Endothelial cell of umbilical vein (primary cell): Measurements from ENCODE around the gene COPB1. TPM values are rescaled to one million over a fixed set of nuclear protein-coding genes. Genes with fewer than 3 reads are reported as not detected.

ENCODE experiments used
- BruUV-seq: library from RNA; stranded (reverse); fragments of 400-500 nt; replicated peaks from 2 replicates; lab custom pipeline; 2021; lab: Mats Ljungman, UMichigan
- CTCF ChIA-PET: fragments of 300-600, 350-600 bp; sonication (Branson Sonifier 250); formaldehyde crosslinking; loops from one replicate; lab custom pipeline; 2021; ENCODE audit warnings: antibody characterized with exemption, inconsistent platforms; lab: Charles Lee
- POLR2A ChIA-PET: fragments of 300-600, 350-600 bp; sonication (Branson Sonifier 250); formaldehyde crosslinking; loops from one replicate; lab custom pipeline; 2021; ENCODE audit warnings: antibody characterized with exemption, inconsistent platforms; lab: Charles Lee
- DNase-seq: peaks from one replicate; pipeline ENCODE4 v3.0.0-alpha.2; 2011; ENCODE audit warnings: low read depth, low spot score
- FAIRE-seq: peaks from 2 replicates; lab custom pipeline; 2011; peaks lifted over from hg19 to GRCh38; lab: Jason Lieb, UNC
- H2AFZ ChIP-seq: 2 replicates; pipeline ENCODE4 v1.6.0; 2012; ENCODE audit warnings: low read depth, low read length, control low read depth, inconsistent platforms
- H3K27ac ChIP-seq: 2 replicates; pipeline ENCODE4 v1.5.1; 2011; ENCODE audit warnings: low read depth, mild to moderate bottlenecking, control low read depth, low read length, moderate library complexity; ENCODE audit not compliant: insufficient read depth
- H3K27me3 ChIP-seq, 2 experiments: 2 replicates each; pipeline versions ENCODE4 v1.6.0 to v1.6.1; 2011; ENCODE audit warnings: low read length in 2 of 2, mixed read lengths in 1 of 2; ENCODE audit not compliant: control insufficient read depth in 2 of 2, insufficient read depth in 2 of 2
- H3K36me3 ChIP-seq, 2 experiments: 2 replicates in 1 of 2; 3 replicates in 1 of 2; pipeline ENCODE4 v1.5.1; 2011; ENCODE audit warnings: low read length in 2 of 2, mild to moderate bottlenecking in 1 of 2, moderate library complexity in 1 of 2; ENCODE audit not compliant: control insufficient read depth in 2 of 2, insufficient read depth in 2 of 2; ENCODE audit errors: extremely low read depth in 1 of 2
- H3K4me1 ChIP-seq: 3 replicates; pipeline ENCODE4 v1.5.1; 2011; ENCODE audit warnings: mild to moderate bottlenecking, low read length; ENCODE audit not compliant: control insufficient read depth, insufficient read depth; ENCODE audit errors: extremely low read depth
- H3K4me2 ChIP-seq: 2 replicates; pipeline ENCODE4 v1.6.1; 2011; ENCODE audit warnings: low read length, control low read depth, mixed read lengths; ENCODE audit not compliant: insufficient read depth
- H3K4me3 ChIP-seq, 3 experiments: fragments of 200-600 bp in 1 of 3; sonication (generic), shearing (Covaris generic) in 1 of 3; replicated peaks in 1 of 3; 2 replicates each; pipeline ENCODE4 v1.5.1; 2011 to 2016; ENCODE audit warnings: control low read depth in 3 of 3, low read length in 3 of 3, mild to moderate bottlenecking in 2 of 3, inconsistent platforms in 1 of 3, low read depth in 1 of 3, moderate library complexity in 1 of 3; ENCODE audit not compliant: insufficient read depth in 1 of 3
- H3K79me2 ChIP-seq: 2 replicates; pipeline ENCODE4 v1.6.0; 2012; ENCODE audit warnings: low read length, inconsistent platforms; ENCODE audit not compliant: control insufficient read depth, insufficient read depth
- H3K9ac ChIP-seq: replicated peaks from 2 replicates; pipeline ENCODE3; 2011; ENCODE audit warnings: low read length, control low read depth; ENCODE audit not compliant: insufficient read depth; ENCODE audit errors: extremely low read depth
- H3K9me1 ChIP-seq: replicated peaks from 3 replicates; pipeline ENCODE4 v1.6.0; 2011; ENCODE audit warnings: mild to moderate bottlenecking, low read length; ENCODE audit not compliant: control insufficient read depth, insufficient read depth; ENCODE audit errors: extremely low read depth
- H3K9me3 ChIP-seq: replicated peaks from 2 replicates; pipeline ENCODE4 v1.5.1; 2012; ENCODE audit warnings: low read length, inconsistent platforms; ENCODE audit not compliant: control insufficient read depth, insufficient read depth
- H4K20me1 ChIP-seq: replicated peaks from 2 replicates; pipeline ENCODE3; 2011; ENCODE audit warnings: mild to moderate bottlenecking, low read length; ENCODE audit not compliant: control insufficient read depth, insufficient read depth; ENCODE audit errors: extremely low read depth
- CTCF ChIP-seq, 2 donors: IDR thresholded peaks; 1 replicate in 1 of 2; 2 replicates in 1 of 2; pipeline ENCODE4 v1.5.1; 2011; ENCODE audit warnings: low read length in 2 of 2, mild to moderate bottlenecking in 2 of 2, moderate library complexity in 2 of 2, control low read depth in 1 of 2, inconsistent platforms in 1 of 2, low read depth in 1 of 2; ENCODE audit not compliant: insufficient read depth in 1 of 2; ENCODE audit errors: extremely low read depth in 1 of 2
- EZH2 ChIP-seq: IDR thresholded peaks from 2 replicates; pipeline ENCODE4 v1.6.1; 2012; ENCODE audit warnings: borderline replicate concordance, low read depth, mild to moderate bottlenecking, moderate library complexity, low read length, inconsistent platforms; ENCODE audit not compliant: severe bottlenecking
- FOS ChIP-seq: IDR thresholded peaks from 2 replicates; pipeline ENCODE4 v1.6.1; 2011; ENCODE audit warnings: mild to moderate bottlenecking, low read length, moderate library complexity, borderline replicate concordance; ENCODE audit not compliant: insufficient read depth
- GATA2 ChIP-seq: IDR thresholded peaks from 2 replicates; pipeline ENCODE4 v1.7.0; 2011; ENCODE audit warnings: low read depth, mild to moderate bottlenecking, moderate library complexity, mixed read lengths, low read length; ENCODE audit not compliant: insufficient read length, insufficient read depth
- JUN ChIP-seq: IDR thresholded peaks from 2 replicates; pipeline ENCODE4 v1.6.1; 2011; ENCODE audit warnings: borderline replicate concordance, low read depth; ENCODE audit not compliant: insufficient read length, insufficient read depth
- MAX ChIP-seq: IDR thresholded peaks from 2 replicates; pipeline ENCODE4 v1.6.1; 2011; ENCODE audit not compliant: insufficient read depth, insufficient read length
- MYC ChIP-seq: IDR thresholded peaks from one replicate; pipeline ENCODE4 v1.6.1; 2011; ENCODE audit warnings: mild to moderate bottlenecking, low read depth, low read length
- POLR2A ChIP-seq: IDR thresholded peaks from 2 replicates; pipeline ENCODE4 v1.6.1; 2012; ENCODE audit warnings: low read depth, mild to moderate bottlenecking, control low read depth, low read length
- POLR2AphosphoS5 ChIP-seq: IDR thresholded peaks from 2 replicates; pipeline ENCODE4 v1.6.1; 2012; ENCODE audit warnings: low read depth, mild to moderate bottlenecking, control low read depth, low read length, moderate library complexity; ENCODE audit not compliant: insufficient read depth
- dilution Hi-C: fragments of 300-500 bp; cut with MboI; formaldehyde crosslinking; loops from one replicate; pipeline ENCODE4 v1.15.0; 2019; ENCODE audit warnings: low sequenced_read_pairs; ENCODE audit not compliant: extremely low pct_ligation_motif_present
- intact Hi-C: fragments of 100-400 bp; cut with micrococcal nuclease; formaldehyde crosslinking; loops from one replicate; pipeline ENCODE4 v1.10.0; 2022
- polyA plus RNA-seq, 4 experiments: library from polyadenylated mRNA; depleted of rRNA in 3 of 4; stranded (reverse) in 3 of 4; unstranded in 1 of 4; fragments of >200 nt; gene quantifications; 2 replicates each; pipeline versions ENCODE4 v1.2.1 to v1.2.3, GENCODE V29; 2011 to 2012; ENCODE audit warnings: missing spikeins in 1 of 4
- total RNA-seq: library from RNA; stranded (reverse); gene quantifications from 2 replicates; pipeline ENCODE4 v1.2.3, GENCODE V29; 2021

Gene COPB1
- total and polyA plus RNA-seq, 2 donors (not counting 3 experiments of a cell fraction or from before 2014, with no cell fraction given): 61.1 to 145 TPM

GRCh38 chr11:14502039-14502438 is 2.4 kb upstream of the COPB1 start:
- H3K4me1 ChIP-seq: peaks cover 18% of the 10 kb centered on the region
- peaks cover 25% of the 10 kb centered on the region for H3K79me2 ChIP-seq
- intact Hi-C loops (no loop called here), dilution Hi-C loops (no loop called here)
- FAIRE-seq (no peak), DNase-seq (no peak)
- H3K4me2 ChIP-seq: no peak overlapping the region
- no TSS peak for BruUV-seq
- H3K36me3 ChIP-seq: peaks cover 8 to 24% of the 10 kb centered on the region in 2 experiments
- no peaks in the 10 kb centered on the region for H3K9me3 ChIP-seq
- H3K9me1 ChIP-seq: no peaks in the 10 kb centered on the region
- H3K9ac ChIP-seq: no peak overlapping the region
- POLR2A ChIA-PET: no interaction called here
- no peak overlapping the region for H2AFZ ChIP-seq
- CTCF ChIA-PET: no interaction called here
- no peak overlapping the region for H3K27ac ChIP-seq
- no peaks in the 10 kb centered on the region for H3K27me3 ChIP-seq
- TF ChIP-seq GATA2 (no peak), EZH2 (no peak), FOS (no peak), JUN (no peak), POLR2AphosphoS5 (no peak), MYC (no peak), MAX (no peak), CTCF (IDR thresholded peaks at IDR 0.05; ENCODE audit: extremely low read depth in 1 of 2, insufficient read depth in 1 of 2, low read depth in 1 of 2, low read length in 2 of 2) (no peak), POLR2A (no peak)
- H3K4me3 ChIP-seq: no peak overlapping the region
- peaks cover 2% of the 10 kb centered on the region for H4K20me1 ChIP-seq
